Activated T-cell treated with anti-CD3 and anti-CD28 coated beads for 24 hours (primary cell): ENCODE measurements around the gene MRPL17.

Source experiments
- DNase-seq: peaks from one replicate; pipeline ENCODE4 v3.0.0-alpha.2; 2020; ENCODE audit warnings: low read depth

The MRPL17 gene

DNA sequence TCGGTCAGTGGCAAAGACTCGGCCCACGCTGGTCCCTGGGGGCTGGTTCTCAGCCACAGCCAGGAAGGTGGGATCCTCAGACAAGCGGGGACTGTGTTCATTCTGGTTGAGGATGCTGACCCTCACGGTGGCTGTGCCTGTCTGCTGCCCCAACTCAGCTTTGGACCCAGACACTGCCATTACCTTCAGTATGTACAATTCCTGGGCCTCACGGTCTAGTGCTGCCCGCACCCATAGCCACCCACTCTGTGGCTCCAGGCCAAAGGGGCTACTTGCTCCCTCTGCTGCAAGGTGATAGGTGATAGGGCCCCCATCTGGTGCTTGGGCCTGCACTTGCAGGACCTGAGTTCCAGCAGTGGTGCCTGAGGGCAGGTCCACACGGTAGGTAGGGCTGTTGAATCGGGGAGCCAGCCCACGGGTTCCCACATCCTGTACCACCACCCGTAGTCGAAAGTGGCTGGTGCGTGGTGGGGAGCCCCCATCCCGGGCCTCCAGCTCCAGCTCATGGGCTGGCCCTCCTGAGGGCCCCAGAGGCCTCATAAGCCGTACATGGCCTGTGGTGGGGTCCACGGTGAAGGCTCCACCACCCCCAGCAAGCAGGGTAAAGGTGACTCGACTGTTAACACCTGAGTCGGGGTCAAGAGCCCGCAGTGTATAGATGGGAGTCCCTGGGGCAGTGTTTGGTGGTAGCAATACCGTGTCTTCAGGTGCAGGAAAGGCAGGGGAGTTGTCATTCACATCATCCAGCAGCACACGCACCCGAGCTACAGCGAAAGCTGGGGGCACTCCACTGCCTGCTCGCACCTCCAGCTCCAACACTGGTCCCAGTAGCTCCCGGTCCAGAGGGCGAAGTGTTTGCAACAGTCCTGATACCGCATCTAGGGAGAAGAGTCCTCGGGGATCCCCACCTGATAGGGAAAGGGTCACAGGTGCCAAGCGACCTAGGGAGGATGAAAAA is 50.7 kb downstream of the MRPL17 start:
- no peak for DNase-seq

- no peak for DNase-seq
These were observed 51.7 kb downstream of the MRPL17 start for GRCh38 chr11:6631361-6631890.

DNA sequence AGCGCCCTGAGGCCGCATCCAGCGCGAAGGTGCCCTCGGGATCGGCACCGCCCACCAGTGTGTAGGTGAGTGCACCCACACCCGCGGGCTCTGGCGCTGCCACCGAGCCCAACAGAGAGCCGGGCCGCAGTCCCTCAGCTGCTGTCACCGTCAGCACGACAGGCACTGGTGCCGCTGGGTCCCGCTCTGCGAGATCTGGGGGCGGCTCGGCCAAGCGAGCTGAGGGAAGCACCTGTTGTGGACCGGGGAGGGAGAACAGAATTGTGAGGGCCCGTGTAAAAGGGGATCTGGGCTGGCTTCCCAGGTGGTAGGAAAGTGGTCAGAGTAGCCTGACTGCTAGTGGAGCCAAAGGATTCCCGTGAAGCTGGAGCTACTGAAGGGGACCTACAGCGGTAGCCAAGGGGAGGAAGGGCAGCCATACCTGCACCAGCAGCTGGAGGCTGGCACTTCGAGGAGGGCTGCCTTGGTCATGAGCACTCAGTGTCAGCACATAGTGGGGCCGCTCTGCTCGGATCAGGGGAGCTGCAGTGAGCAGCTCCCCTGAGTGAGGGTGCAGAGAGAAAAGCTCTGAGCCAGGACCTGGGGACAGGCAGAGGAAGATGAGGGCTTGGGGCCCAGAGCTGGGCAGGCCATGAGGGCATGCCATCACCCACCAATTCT is 52.4 kb downstream of the MRPL17 start:
- no peak for DNase-seq
